Raji (cell line): ENCODE measurements around the gene CD248.
A peak's percentile ranks its signal among the peaks of the same experiment; 100 is the strongest.

ENCODE experiments used
- POLR2A ChIP-seq: IDR thresholded peaks from 2 replicates; pipeline ENCODE4 v1.6.1; 2011; ENCODE audit warnings: low read depth, low read length, control low read depth; ENCODE audit not compliant: insufficient read depth

Gene CD248

DNA sequence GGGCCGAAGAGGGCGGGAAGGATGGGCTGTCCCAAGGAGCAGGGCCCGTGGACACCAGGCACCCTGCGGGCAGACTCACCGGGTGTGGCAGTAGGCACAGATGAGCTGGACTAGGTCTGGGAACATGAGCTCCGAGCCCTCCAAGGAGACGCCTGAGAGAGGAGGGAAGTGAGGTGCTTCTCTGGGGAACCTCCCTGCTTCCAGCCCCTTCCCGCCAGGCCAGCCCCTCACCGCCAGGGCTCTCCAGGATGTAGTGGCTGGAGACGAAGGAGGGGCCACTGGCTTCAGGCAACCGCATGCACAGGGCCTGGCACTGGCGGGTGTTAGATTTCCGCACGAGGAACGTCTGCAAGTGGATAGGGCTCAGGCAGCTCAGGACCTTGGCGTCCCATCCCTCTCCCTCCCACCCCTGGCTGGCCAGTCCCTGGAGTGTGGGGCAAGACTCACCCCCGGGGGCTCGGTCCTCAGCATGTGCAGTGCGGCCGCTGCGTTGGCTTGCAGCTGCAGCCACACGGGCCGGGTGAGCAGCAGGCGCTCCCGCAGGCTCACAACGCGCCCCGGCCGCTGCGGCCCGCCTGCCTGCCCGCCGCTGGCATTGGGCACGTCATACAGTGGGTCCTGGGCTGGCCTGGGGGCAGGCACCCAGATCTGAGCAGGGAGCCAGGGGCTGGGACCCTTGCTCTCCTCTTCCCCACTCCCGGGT is 18.8 kb upstream of the CD248 start:
- TF ChIP-seq POLR2A = no peak

DNA sequence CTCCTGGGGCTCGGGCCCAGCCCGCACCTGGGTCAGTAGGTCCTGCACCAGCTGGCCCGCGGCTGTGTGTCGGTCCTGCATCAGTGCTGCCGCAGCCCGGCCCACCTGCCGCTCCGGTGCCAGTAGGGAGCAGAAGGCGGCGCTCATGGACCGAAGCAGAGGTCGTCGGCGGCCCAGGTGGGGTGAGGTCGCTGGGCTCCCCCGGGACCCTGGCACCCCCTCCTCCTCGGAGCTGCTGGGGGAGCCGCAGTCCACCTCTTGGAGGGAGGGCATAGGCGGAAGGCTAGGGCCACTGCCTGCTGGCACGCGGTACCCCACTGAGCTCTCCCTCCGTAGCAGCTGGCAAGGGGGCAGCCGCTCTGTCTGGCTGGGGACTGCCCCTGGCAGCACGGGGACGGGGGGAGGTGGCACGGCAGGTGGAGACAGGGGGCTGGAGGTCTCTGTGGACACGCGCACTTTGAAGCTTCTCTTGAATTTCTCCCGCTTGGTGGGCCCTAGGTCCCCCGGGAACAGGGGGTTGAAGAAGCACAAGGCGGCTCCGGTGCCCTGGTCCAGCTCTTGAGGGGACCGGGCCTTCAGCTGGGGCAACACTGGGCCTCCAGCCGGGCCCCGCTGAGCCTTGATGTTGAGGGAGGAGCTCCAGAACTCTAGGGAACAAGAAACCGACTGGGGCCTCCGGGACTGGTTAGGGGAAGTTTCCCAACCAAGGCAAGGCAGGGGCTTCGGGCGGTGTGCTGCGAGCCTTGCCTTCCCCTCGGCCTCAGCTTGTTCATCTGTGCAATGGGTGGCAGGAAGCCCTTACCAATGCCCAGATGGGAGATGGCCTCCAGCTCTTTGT is 18.0 kb upstream of the CD248 start:
- no peak for TF ChIP-seq POLR2A

DNA sequence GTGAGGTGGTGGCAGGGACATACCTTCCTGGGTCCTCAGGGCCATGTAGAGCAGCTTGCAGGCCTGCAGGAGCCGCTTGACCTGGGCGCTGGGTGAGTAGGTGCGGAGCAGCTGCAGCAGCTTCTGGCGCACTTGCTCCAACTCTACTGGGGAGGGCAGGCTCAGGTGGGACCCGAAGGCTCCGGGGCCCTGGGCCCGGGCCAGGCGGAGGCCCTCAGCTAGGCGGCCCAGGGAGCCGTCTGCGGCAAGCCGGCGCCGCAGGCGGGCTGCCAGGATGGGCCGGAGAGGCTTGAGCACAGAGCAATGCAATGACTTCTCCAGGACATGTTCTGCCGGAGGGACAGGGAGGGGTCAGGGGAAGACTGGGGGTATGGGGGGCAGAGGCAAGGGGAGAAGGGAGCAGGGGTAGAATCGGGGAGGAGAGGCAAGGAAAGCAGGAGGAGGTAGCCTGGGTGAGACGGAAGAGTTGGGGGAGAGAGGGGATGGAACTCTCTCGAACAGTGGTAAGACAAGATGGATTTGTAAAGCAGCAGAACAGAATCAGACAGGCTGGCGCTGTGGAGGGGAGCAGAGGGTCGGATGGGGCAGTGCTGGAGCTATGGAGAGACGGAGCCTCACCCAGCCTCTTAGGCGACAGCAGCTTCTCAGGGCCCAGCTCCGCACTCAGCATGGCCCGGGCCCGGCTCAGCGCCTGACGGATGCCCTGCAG is 17.2 kb upstream of the CD248 start:
- no peak for TF ChIP-seq POLR2A

DNA sequence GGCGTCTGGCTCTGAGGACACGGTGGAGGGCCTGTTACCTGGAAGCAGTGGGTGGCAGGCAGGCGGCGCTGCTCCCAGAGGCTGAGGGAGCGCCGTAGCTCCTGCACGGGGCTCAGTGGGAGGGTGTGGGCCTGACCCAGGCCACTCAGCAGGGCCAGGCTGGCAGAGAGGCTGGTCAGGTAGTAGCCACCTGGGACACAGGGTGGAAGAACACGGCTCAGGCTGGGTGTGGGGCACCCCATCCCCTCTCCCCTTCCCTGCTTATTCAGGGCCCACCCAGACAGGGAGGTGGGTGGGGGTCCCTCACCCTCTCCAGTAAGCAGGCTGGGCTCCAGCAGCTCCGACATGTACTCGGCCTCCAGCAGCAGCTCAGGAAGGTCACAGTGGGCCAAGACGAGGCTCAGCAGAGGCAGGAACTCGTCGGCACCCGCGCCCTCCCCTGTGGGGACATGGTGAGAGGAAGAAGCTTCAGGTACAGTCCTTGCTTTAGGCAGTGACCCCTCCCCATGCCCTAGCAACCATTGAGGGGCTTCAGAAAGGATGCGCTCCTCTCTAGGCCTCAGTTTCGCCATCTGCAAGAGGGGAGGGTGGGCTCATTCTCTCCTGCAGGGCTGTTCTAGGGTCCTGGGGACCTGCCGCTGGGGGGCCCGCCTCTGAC is 16.5 kb upstream of the CD248 start:
- TF ChIP-seq POLR2A = no peak

DNA sequence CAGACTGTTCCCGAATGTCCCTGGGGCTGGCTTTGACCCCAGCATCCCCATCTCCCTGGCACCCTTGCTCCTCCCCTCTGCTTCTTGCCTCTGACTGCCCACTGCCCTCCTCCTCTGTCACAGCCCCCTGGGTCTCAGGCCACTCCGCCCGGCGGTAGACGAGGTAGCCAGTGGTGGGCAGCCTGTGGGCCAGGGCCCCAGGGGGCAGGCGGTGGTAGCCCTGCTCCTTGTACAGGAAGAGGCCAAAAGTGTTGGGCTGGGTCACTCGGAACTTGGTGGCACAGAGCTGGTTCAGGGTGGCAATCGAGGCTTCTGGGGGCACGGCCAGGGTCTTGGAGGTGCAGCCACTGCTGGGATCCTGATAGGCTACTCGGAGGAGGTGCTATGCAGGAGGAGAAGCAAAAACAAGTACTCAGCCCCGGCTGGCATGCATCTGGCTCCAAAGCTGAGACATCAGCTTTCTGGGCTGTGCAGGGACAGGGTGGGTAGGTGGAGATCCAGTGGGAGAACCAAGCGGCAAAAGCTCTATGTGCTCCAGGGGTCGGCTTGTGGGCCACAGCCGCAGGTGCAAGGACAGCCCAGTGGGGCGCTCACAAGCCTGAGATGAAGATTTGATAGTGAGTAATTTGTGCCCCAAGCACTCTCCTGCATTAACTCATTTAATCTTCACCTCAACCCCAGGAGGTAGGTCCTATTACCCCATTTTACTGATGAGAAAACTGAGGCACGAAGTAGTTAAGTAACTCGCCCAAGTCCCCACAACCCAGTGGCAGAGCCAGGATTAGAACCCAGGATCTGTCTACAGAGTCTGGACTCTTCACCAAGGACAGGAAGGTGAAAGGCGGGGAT is 15.8 kb upstream of the CD248 start:
- TF ChIP-seq POLR2A = no peak

DNA sequence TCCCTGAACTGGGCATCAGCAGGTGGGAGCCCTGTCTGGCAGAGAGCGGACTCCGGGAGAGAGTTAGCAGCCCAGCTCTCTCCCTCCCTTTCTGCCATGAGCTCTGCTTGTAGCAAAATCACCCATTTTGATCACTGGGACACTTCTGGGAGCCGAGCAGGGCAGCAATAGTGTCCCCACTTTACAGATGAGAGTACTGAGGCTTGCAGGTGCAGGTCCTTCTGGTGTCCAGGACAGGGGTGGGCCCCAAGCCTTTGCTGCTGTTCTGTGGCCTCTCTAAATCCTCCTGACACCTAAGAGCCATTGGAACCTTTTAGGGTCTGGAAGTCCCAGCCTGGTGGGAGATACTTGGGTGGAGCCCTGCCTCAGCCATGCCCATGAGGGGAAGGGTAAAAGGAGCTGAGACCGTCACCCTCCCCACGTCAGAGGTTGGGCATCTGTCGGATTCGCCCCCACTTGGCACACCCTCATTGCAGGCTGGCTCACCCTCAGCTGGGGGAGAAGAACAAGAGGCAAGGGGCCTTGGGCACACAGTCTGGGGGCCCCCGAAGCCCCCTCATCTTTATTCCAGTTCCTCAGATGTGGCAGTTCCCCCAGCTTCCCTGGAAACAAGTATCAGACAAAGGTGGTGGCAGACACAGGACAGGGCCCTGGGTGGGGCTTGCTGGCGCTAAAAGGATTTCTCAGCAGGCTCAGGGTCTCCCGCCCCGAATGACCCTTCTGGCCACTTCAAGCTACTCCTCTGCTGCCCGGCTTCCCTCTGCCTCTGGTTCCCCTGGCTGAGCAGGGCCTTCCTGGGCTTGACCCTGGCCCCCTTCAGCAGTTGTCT is 14.9 kb upstream of the CD248 start:
- TF ChIP-seq POLR2A = no peak

DNA sequence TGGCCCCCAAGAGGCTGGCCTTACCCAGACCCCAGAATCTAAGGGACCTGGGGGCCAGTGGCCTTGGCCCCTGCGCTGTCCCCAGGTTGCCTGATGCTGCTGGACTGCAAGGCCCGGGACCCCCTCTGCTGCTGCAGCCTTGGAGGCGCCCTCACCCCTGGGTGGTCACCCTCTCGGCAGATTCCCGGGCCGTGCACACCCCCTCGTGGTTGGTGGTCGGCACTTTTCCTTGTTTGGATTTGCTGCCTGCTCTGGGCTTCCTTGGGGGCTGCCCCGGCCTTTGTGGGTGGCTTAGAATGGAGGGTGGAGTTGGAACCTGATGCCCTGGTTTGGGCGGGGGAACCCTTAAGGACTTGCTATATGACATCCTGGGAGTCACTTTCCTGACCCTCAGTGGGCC is 14.1 kb upstream of the CD248 start:
- no peak for TF ChIP-seq POLR2A

DNA sequence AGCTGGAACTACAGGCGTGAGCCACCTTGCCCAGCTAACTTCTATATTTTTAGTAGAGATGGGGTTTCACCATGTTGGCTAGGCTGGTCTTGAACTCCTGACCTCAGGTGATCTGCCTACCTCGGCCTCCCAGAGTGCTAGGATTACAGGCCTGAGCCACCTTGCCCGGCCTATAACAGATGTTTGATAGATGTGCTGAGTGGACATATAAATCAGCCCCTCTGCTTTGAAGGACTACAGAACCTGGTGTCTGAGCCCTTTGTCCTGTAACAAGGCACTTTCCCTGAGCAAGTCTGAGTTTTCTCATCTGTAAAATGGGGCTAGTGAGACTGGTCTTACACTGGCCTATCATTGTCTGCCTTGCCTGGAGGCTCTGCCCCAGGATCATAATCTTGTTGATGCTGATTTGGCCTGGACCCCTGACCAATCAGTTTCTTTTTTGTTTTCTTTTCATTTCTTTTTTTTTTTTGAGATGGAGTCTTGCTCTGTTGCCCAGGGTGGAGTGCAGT is 12.4 kb upstream of the CD248 start:
- no peak for TF ChIP-seq POLR2A

DNA sequence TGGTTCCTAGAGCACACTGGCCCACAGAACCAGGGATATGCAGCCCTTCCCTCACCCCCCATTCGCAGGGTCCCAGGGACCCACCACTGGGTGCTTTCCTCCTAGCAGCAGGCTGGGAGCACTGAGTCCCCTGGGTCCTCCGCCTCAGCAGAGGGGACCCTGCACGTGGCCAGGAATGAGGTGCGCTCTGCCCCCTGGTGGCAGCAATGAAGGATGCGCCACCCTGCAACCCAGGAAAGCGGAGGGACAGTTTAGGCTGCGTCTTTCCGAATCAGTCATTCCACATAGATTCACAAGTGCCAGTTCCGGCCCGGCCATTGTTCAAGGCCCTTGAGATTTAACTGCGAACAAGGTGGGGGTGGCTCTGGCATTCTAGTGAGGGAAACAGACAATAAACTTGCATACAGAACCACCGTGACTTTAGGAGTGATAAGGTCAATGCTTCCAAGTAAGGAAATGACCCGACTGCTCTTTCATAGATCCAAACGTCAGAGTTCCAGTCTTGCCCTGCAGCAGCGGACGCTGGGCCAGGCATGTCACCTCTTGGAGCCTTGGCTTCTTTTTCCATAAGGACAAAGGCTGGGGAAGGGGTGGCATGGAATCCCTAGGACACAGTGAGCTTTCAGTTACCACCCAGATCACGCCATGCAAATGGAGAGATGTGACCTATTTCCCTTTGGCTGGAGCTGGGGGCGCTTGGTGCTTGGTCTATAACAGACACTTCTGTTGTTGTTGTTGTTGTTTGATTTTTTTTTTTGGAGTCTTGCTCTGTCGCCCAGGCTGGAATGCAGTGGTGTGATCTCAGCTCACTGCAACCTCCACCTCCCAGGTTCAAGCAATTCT is 11.7 kb upstream of the CD248 start:
- peak; percentile 48 for TF ChIP-seq POLR2A

DNA sequence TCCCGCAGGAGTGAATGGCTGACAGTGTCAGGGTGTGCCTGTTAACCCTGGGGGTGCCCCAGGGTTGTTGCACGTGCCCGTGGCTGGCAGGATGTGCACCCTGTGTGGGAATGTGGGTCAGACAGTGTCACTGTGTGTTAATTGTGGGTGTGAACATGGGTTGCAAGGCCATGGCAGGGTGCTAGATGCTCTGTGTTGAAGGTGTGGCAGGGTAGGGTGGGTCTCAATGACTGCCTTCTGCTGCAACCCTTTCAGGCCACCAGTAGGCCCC is 11.1 kb upstream of the CD248 start:
- TF ChIP-seq POLR2A = no peak

DNA sequence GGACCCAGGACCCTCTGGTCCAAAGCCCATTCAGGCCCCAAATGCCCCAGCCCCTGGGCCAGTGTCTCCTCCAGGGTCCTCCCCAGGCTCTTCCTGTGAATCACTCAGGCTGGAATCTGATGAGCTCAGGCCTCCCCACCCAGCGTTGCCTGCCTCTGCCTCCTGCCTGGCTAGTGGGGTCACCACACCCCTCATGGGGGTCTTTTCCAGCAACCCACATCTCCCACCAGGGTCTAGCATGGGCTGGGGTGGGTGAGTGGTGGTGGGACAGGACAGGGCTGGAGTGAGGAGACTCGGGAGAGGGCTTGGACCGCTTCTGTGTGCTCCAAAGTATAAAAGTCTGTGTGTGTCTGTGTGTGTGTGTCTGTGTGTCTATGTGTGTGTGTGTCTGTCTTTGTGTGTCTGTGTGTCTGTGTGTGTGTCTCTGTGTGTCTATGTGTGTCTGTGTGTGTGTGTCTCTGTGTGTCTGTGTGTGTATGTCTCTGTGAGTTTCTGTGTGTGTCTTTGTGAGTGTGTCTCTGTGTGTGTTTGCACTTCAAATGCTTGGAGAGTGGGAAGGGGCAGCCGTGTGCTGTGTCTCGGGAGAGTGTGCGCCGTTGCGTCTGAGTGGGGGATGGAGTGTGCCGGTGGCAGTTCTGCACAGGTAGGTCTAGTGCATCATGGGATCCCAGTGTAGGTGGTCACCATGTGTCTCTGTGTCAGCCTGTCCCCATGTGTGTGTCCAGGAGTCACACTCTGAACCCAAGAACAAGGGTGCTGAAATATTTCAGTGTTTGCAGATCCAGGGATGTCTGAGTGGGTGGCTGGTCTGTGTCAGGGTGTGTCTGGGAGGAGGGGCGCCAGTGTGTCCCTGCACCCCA is 10.6 kb upstream of the CD248 start:
- TF ChIP-seq POLR2A = no peak

DNA sequence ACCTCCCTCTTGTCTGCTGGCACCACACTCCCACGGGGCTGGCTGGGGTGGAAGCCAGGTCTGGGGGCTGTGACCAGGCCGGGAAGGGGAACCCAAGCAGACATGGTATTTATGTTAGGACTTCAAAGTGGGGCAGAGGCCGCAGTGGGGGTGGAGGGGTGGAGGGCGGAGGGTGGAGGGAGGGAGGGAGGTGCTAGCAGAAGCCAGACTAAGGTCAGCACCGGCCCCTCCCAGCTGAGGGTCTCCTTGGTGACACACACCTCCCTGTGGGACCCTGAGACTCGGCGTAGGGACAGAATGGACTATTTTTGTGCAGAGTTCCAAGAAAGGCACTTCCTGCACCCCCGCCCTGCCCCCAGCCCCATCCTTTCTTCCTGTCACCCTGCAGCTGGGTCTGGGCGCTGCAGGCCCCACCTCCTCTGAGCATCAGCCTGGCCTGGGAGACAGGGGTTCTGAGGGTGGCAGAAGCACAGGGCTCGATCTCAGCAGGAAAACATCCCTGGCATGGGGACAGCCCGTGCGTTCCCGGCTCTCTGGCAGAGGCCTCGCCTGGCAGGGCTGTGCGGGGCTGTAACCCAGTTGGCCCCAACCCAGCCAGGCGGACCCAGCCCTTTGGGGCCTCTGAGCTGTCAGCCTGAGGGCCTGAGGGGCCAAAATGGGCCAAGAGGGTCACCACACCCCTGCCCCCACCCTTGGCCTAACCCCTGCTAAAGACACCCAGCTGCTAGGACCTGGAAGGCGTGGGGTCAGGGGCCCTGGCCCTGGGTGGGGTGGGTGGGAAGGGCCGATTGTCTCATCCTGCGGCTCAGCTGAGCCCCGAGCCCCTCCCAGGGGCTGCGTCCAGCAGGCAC is 9.6 kb upstream of the CD248 start:
- TF ChIP-seq POLR2A = no peak
